ENCODE measurements around the gene CACNA1G.

DNA sequence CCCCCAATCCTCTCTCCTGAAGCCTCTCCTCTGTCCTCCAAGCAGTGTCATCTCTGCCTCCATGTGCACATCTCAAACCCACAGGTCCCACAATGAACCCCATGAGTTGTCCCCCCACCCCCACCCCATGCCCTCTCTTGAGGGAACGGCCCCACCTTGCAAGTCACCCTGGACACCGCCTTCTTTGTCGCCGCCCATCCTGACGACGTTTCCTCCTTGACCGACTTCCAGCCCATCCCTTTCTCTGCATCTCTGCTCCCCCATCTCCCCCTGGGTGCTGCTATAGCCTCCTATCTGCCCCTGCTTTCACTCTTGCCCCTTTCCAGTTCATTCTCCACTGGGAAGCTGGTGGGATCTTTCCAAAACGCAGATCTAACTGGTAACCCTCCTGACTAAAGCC lies 15.2 kb upstream of the CACNA1G start:
- TF ChIP-seq, protein P1, sequence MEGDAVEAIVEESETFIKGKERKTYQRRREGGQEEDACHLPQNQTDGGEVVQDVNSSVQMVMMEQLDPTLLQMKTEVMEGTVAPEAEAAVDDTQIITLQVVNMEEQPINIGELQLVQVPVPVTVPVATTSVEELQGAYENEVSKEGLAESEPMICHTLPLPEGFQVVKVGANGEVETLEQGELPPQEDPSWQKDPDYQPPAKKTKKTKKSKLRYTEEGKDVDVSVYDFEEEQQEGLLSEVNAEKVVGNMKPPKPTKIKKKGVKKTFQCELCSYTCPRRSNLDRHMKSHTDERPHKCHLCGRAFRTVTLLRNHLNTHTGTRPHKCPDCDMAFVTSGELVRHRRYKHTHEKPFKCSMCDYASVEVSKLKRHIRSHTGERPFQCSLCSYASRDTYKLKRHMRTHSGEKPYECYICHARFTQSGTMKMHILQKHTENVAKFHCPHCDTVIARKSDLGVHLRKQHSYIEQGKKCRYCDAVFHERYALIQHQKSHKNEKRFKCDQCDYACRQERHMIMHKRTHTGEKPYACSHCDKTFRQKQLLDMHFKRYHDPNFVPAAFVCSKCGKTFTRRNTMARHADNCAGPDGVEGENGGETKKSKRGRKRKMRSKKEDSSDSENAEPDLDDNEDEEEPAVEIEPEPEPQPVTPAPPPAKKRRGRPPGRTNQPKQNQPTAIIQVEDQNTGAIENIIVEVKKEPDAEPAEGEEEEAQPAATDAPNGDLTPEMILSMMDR (IDR thresholded peaks at IDR 0.05; ENCODE audit: borderline replicate concordance, extremely low read depth, low read length, poor library complexity, severe bottlenecking): no peak
- no peak for TF ChIP-seq EZH2 (IDR thresholded peaks at IDR 0.05; ENCODE audit: borderline replicate concordance, low read depth, low read length, severe bottlenecking)
